MG63 (cell line): ENCODE results near the gene PRKCB. TPM values are rescaled to one million over a fixed set of nuclear protein-coding genes. Genes with fewer than 3 reads are reported as not detected.

Experiments
- DNase-seq: peaks from one replicate; pipeline ENCODE4 v3.0.0-alpha.2; 2020
- H3K27me3 ChIP-seq: fragments of 250-450 bp; sonication (Bioruptor Pico); 2 replicates; pipeline ENCODE4 v1.5.1; 2020; ENCODE audit warnings: mild to moderate bottlenecking, moderate library complexity
- H3K36me3 ChIP-seq: fragments of 250-450 bp; sonication (Bioruptor Pico); 2 replicates; pipeline ENCODE4 v1.5.1; 2020; ENCODE audit warnings: mild to moderate bottlenecking, moderate library complexity
- H3K4me3 ChIP-seq: fragments of 250-450 bp; sonication (Bioruptor Pico); 2 replicates; pipeline ENCODE4 v1.5.1; 2020; ENCODE audit warnings: mild to moderate bottlenecking, moderate library complexity
- H3K9me3 ChIP-seq: fragments of 250-450 bp; sonication (Bioruptor Pico); 2 replicates; pipeline ENCODE4 v1.5.1; 2020; ENCODE audit warnings: mild to moderate bottlenecking, moderate library complexity
- total RNA-seq: library from RNA; depleted of rRNA; stranded (reverse); fragments of >200 nt; shearing (Covaris generic); gene quantifications from 2 replicates; pipeline ENCODE4 v1.2.3, GENCODE V29; 2014; ENCODE audit warnings: low replicate concordance

The PRKCB gene
- total RNA-seq, 1 experiment from 2014 or later = not detected

DNA sequence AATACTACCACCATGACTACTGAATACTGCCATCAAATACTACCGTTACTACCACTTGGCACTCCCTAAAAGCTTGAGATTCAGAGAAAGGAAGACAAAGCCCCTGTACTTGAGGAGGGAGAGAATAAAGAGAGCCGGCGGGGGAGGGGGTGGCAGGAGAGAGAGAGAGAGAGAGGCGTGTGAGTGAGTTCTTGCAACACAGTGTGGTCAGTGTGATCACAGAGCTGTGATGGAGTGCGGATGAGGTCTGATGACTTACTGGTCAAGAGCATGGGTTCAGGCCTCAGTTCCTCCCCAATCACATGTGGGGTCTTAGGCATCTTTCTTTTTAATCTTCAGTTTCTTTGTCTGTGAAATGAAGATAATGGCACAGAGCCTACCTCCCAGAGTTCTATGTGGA lies 19.2 kb downstream of the PRKCB start:
- H3K9me3 ChIP-seq = no peaks in the 10 kb centered on the region; the same call in 1 of the 2 replicates
- no peak overlapping the region for H3K4me3 ChIP-seq
- no peak for DNase-seq
- H3K27me3 ChIP-seq = peaks cover 7% of the 10 kb centered on the region; the same call in 1 of the 2 replicates
- no peaks in the 10 kb centered on the region for H3K36me3 ChIP-seq

DNA sequence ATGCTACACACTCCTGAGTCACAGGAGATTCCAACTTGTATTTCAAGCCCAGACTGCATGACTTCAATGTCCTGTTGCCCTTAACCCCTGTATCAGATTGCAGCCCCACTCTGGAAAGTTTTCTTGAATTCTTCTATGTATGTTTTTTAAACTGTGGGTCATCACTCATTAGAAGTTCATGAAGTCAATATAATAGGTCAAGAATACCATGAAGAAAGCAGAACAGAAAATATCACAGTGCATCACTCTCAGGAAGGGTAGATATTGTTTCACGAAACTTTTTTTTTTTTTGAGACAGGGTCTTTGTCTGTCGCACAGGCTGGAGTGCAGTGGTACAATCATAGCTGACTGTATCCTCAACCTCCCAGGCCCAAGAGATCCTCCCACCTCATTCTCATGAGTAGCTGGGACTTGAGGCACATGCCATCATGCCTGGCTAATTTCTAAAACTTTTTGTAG lies 20.5 kb downstream of the PRKCB start:
- H3K4me3 ChIP-seq = no peak overlapping the region
- H3K27me3 ChIP-seq = peaks cover 2% of the 10 kb centered on the region; the same call in 1 of the 2 replicates
- H3K36me3 ChIP-seq = no peaks in the 10 kb centered on the region
- H3K9me3 ChIP-seq = no peaks in the 10 kb centered on the region; the same call in 1 of the 2 replicates
- no peak for DNase-seq

DNA sequence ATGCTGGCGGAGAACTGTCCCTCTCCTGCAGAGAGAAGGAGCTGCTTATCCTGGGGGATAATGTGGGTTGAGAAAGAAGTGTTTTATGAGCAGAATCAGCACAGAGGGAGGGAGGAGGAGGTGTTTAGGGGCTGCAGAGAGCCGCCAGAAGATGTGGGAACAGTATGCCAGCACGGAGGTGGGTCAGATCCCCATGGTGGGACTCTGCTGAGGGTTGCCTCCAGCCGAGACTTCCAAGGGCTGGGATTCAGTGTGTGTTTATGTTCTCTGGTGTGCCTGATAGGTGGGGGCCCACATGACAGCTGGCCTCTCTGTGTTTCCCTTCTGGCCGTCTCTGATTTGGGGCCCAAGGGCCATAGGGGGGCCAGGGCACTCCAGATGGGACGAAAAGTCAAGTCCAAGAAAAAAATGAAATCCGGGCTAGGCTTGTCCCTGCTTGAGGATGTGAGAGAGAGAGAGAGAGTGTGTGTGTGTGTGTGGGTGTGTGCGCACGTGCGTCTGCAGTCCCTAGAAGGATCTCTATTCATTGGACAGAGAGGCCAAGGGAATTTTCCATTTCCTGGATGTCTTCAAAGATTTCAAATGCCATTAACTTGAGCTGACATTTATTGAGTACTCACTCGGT lies 21.6 kb downstream of the PRKCB start:
- no peaks in the 10 kb centered on the region for H3K36me3 ChIP-seq
- H3K9me3 ChIP-seq = no peaks in the 10 kb centered on the region
- H3K27me3 ChIP-seq = peaks cover 2% of the 10 kb centered on the region; the same call in 1 of the 2 replicates
- H3K4me3 ChIP-seq = no peak overlapping the region
- DNase-seq = no peak

DNA sequence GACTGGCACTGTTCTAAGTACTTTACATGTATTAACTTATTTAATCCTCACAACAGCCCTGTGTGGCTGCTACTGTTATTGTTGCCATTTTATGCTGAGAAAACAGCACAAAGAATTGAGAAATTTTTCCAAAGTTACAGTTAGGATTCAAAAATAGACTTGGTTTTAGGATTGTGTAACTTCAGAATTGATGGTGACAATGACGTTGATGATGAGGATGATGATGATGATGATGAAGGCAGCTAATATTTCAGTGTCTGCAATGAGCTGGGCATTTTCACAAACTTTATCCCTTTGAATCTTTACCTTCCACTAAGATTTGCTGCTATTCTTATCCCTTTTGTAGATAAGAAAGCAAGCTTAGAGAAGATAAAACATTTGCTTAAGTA lies 22.1 kb downstream of the PRKCB start:
- no peak for DNase-seq
- Histone ChIP-seq H3K27me3 (0 out of 2 replicates have a peak, but pooled peaks cover 2% of the 10 kb centered on the region), H3K9me3 (no peaks in the 10 kb centered on the region)

DNA sequence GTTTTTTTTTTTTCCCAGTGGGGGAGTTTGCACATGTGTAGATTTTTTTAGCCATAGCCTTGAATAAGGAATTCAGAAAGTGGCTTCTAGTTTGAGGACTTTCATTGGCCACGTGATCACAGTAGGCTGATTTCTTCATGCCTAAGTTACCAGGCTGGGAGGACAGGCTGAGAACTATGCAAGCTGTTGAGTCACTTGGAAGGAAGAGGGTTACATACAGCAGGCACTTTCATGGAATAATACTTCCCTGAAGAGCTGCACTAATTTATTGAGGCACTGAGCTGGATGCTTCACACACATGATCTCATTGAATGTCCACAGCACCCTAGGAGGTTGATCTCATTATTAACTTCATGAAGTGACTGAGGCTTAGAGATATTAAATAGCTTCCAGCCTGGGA lies 22.8 kb downstream of the PRKCB start:
- Histone ChIP-seq H3K4me3 (no peak overlapping the region), H3K9me3 (no peaks in the 10 kb centered on the region), H3K36me3 (no peaks in the 10 kb centered on the region), H3K27me3 (0 out of 2 replicates have a peak, but pooled peaks cover 2% of the 10 kb centered on the region)
- no peak for DNase-seq

More for the DNA sequence above, 22.1 kb downstream of the PRKCB start:
- no peaks in the 10 kb centered on the region for H3K36me3 ChIP-seq
- H3K4me3 ChIP-seq = no peak overlapping the region

DNA sequence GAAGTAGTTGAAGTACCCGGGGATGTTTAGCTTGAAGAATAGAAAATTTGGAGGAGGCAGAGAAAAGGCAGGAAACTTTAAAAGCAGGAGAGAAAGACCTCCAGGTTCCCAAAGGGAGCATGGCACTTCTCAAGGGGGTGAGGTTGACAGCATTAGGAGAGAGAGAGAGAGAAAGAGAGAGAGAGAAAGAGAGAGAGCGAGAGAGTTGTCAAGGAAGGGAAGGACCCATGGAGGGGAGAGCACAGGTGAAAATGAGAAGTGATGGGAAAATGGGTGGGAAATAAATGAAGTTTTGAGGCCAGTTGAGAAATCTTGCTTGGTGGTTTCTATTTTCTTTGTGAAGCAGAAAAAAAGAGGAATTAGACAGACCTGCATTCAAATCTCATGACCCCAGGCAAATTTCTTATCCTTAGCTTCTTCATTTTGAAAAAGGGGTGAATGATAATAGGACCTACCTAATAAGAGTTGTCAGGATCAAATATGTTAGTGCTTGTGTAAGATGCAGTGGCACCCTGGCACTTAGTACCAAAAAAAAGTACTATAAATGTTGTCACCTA lies 24.0 kb downstream of the PRKCB start:
- no peaks in the 10 kb centered on the region for H3K36me3 ChIP-seq
- no peaks in the 10 kb centered on the region for H3K9me3 ChIP-seq
- H3K4me3 ChIP-seq = no peak overlapping the region
- DNase-seq = no peak
- peaks cover 4% of the 10 kb centered on the region; the same call in 1 of the 2 replicates for H3K27me3 ChIP-seq

DNA sequence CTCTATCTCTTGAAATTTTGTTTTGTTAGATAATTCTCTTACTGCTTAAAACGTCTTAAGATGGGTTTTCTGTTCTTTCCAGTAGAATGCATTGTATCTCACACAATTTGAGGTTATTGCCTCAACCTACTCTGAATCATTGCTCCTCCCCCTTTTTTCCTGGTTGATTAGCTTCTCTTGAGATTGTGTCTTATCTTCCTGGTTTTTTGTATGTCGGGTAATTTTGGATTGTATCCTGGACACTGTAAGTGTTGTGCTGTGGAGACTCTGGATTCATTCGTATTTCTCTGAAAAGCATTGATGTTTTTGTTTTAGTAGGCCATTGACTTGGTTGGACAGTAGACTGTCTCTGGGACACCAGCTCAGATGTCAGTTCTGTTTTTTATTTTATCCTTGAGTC lies 26.1 kb downstream of the PRKCB start:
- no peak for DNase-seq
- Histone ChIP-seq H3K27me3 (peaks cover 4% of the 10 kb centered on the region; the same call in 1 of the 2 replicates), H3K4me3 (no peak overlapping the region), H3K36me3 (no peaks in the 10 kb centered on the region), H3K9me3 (no peaks in the 10 kb centered on the region)

DNA sequence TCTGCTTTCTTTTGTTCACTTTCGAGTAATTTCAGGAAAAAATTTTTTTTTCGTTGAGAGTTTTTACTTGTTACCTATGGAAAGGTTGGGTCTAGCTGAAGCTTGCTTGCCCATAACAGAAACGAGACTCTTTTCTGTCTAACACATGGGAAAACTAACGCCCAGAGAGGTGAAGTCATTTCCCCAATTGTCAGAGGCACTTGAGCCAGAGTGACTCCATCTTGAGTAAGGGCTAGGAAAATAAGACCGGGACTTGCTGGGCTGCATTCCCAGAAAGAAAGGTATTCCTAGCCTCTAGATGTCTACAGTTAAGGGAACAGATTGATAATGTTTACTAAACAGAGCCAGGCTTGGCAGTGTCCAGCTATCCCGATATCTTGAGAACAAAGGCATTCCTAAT lies 26.8 kb downstream of the PRKCB start:
- peak; percentile 12 for DNase-seq
- H3K36me3 ChIP-seq = no peaks in the 10 kb centered on the region
- H3K4me3 ChIP-seq = no peak overlapping the region
- no peaks in the 10 kb centered on the region for H3K9me3 ChIP-seq
- H3K27me3 ChIP-seq = peaks cover 5% of the 10 kb centered on the region; the same call in 1 of the 2 replicates

DNA sequence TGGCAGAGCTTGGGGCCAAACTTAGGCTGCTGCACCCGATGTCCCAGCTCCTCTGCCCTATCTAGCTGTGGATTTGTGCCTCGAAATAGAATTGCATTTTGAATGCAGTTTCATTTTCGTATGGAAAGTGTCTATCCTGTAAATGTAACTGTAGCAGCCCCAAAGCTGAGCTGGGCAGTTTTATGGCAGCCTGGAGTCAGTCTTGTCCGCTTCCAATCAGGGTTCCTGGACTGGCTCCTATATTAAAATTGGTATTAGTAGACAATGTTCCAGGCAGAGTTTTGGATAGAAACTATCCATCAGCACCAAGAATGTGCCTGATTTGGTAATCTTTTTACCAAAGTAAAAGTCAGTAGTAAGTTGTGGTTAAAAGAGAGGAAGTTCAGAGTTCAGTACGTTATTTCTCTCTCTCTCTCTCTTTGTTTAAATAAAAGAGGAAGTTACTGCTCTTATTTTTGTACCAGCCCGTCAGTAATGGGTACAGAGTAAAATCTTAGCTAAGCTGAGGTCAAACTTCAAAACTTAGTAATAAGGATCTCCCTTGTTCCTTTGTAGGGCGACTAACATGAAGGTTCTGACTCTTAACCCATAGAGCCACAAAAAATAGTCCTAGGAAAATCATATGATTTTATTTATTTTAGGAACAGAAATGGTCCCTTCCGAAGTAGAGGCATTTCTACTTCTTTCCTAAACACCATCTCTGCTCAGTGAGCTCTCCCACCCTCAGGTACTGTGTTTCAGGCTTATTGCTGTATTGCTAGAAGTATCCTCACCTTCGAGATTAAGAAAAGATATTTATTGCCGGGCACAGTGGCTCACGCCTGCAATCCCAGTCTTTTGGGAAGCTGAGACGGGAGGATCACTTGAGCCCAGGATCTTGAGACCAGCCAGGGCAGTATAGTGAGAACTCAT lies 28.0 kb downstream of the PRKCB start:
- peaks cover 8% of the 10 kb centered on the region; the same call in 1 of the 2 replicates for H3K27me3 ChIP-seq
- no peak for DNase-seq
- H3K36me3 ChIP-seq = no peaks in the 10 kb centered on the region
- H3K9me3 ChIP-seq = no peaks in the 10 kb centered on the region
- no peak overlapping the region for H3K4me3 ChIP-seq

DNA sequence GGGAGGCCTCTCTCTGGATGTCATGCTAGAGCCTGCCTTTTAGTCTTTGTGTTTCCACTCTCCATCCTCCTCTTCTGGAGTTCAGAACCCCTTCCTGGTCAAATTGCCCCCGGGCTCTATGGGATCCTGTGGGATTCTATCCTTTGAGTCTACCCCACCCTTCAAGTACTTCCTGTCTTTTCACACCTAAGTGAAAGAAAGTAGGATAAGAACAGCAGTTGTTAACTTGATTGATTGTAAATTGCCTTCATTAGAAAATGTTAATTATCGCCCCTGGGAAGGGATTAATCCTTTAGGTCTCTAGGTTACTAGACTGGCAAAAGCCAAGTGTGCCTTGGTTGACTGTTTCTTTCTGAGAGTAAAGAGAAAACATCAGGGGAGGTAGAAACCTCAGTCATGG lies 30.1 kb downstream of the PRKCB start:
- H3K36me3 ChIP-seq = no peaks in the 10 kb centered on the region
- no peak overlapping the region for H3K4me3 ChIP-seq
- peaks cover 5% of the 10 kb centered on the region; the same call in 1 of the 2 replicates for H3K27me3 ChIP-seq
- no peak for DNase-seq
- no peaks in the 10 kb centered on the region for H3K9me3 ChIP-seq

DNA sequence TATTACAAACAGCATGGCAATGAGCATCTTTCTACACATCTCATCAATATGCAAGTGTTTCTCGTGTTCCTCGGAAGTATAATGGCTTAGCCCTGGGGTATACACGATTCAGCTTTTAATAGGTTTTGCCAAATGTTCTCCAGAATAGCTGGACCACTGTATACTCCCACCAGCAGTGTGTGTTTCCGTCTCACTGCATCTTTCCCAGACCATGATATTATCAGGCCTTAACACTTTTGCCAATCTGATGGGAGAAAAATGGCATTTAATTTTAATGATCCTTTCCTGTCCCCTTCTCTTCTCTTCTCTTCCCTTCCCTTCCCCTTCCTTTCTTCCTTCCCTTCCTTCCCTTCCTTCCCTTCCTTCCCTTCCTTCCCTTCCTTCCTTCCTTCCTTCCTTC lies 30.8 kb downstream of the PRKCB start:
- peaks cover 5% of the 10 kb centered on the region; the same call in 1 of the 2 replicates for H3K27me3 ChIP-seq
- H3K36me3 ChIP-seq = no peaks in the 10 kb centered on the region

DNA sequence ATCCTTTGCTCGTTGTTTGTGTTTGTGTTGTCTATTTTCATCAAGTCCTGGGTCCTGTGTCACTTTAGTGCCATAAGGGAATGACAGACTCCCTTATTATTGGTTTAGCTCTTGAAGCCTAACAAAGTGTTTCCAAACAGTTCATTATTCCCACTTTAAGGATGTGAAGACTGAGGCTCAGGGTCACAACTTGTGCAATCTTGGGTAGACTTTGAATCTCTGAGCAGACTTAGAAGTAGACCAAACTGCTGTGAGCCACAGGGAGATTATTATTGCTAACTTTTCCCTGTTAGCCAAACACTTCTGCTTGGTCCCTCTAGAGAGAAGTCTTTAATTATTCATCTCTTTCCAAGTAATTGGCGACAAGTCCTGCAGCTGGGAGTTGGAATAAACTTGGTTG lies 31.8 kb downstream of the PRKCB start:
- H3K27me3 ChIP-seq = peaks cover 5% of the 10 kb centered on the region; the same call in 1 of the 2 replicates
- no peak overlapping the region for H3K4me3 ChIP-seq
- no peaks in the 10 kb centered on the region for H3K9me3 ChIP-seq
- no peaks in the 10 kb centered on the region for H3K36me3 ChIP-seq
- no peak for DNase-seq

More for the DNA sequence above, 30.8 kb downstream of the PRKCB start:
- DNase-seq = no peak
- no peaks in the 10 kb centered on the region for H3K9me3 ChIP-seq
- no peak overlapping the region for H3K4me3 ChIP-seq

DNA sequence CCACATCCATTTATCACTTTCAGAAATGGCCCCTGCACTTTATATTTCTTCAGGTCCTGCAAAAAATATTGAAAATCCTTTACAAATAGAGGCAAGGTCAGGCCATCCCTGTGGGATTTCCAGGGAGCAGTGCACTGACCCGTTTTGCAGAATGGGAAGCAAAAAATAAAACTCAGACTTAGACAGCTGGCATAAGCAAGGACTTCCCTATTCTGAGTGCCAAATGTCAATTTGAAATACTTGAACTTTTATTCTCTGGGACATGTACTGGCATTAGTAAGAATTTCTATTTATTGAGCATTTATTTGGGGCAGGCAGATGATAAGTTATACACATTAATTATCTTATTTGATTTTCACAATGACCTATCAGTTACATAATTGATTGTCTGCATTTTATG lies 32.4 kb downstream of the PRKCB start:
- H3K27me3 ChIP-seq = peaks cover 5% of the 10 kb centered on the region; the same call in 1 of the 2 replicates
- H3K9me3 ChIP-seq = no peaks in the 10 kb centered on the region
- no peak overlapping the region for H3K4me3 ChIP-seq
- DNase-seq = no peak
- H3K36me3 ChIP-seq = no peaks in the 10 kb centered on the region

DNA sequence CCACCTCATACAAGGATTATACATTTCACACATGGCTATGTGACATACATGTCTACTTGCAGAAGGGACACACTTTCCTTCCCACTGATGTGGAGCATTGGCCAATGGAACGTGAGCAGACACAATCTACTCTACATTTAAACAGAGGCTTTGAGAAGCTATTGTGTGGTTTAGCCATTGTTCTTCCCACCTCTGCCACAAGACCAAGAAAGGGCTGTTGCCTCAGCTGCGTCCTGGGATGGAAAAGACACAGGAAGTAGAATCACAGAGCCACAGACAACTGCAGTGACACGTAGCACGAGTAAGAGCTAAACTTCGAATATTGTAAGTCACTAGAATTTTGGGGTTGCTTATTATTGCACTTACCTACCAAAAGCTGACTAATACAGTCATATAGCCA lies 33.3 kb downstream of the PRKCB start:
- Histone ChIP-seq H3K36me3 (no peaks in the 10 kb centered on the region), H3K9me3 (no peaks in the 10 kb centered on the region), H3K4me3 (no peak overlapping the region), H3K27me3 (peaks cover 5% of the 10 kb centered on the region; the same call in 1 of the 2 replicates)
- DNase-seq = no peak

DNA sequence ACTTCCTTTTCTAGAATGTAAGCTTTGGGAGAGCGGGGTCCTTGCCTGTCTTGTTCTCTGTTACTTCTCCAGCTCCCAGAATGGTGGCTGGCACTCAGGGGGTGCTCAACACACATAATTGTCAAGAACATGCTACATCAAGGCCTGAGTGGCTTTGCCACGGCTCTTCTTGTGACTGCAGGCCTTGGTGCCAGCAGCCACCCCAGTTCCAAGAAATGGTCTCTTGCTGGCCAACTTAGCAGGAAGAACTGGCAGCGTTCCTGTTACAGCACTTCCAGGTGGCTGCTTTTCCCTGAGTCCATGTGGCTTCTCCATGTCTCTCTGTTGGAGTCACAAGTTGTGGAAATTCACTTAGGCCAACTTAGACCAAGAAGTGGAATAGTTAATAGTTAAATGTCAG lies 36.1 kb downstream of the PRKCB start:
- H3K27me3 ChIP-seq = 0 out of 2 replicates have a peak, but pooled peaks cover 4% of the 10 kb centered on the region
- no peaks in the 10 kb centered on the region for H3K36me3 ChIP-seq
- H3K4me3 ChIP-seq = no peak overlapping the region
- no peaks in the 10 kb centered on the region for H3K9me3 ChIP-seq
- DNase-seq = no peak

DNA sequence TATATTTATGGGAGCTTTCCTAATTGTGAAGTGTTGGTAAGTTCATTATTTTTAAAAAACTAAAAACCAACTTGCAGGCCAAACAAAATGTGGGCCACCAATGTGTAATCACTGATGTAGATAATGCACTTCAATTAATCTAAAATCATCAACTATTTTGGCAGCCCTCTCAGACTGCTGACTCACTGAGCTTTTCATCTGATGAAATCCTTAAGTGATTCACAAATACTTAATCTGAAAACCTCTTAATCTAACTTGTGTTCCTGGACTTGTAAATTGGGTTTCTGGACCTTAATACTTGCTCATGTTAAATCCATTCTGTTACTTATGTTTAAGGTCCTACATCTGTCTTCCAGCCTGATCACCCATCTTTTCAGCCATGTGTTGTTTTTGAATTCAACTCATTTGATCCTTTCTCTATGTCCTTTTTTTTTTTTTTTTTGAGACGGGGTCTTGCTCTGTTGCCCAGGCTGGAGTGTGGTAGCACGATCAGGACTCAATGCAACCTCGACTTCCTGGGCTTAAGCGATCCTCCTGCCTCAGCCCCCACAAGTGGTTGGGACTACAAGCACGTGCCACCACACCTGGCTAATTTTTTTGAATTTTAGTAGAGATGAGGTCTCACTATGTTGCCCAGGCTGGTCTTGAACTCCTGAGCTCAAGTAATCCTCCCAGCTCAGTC lies 39.0 kb downstream of the PRKCB start:
- Histone ChIP-seq H3K36me3 (no peaks in the 10 kb centered on the region), H3K9me3 (no peaks in the 10 kb centered on the region), H3K27me3 (no peaks in the 10 kb centered on the region), H3K4me3 (no peak overlapping the region)
- no peak for DNase-seq
